ENCODE results near the gene LCP2. TPM values are rescaled to one million over a fixed set of nuclear protein-coding genes. Genes with fewer than 3 reads are reported as not detected.

Gene LCP2
- total and polyA plus RNA-seq, 2 donors from 2014 or later = 4.6 to 48.8 TPM

Other genes starting within 250 kb of the LCP2 start
- gene FOXI1, start 191.9 kb downstream of the LCP2 start, total RNA-seq = 5.1 TPM
- gene FOXI1, start 191.9 kb downstream of the LCP2 start, polyA plus RNA-seq (ENCODE audit: insufficient read depth, low read depth, low replicate concordance) = 48.5 TPM
- gene C5orf58, start 64.8 kb downstream of the LCP2 start, total RNA-seq = not detected
- gene C5orf58, start 64.8 kb downstream of the LCP2 start, polyA plus RNA-seq (ENCODE audit: insufficient read depth, low read depth, low replicate concordance) = not detected
- 4.5 TPM for gene KCNMB1, start 91.6 kb upstream of the LCP2 start, total RNA-seq
- gene KCNMB1, start 91.6 kb upstream of the LCP2 start, polyA plus RNA-seq (ENCODE audit: insufficient read depth, low read depth, low replicate concordance) = 2.1 TPM
- gene KCNIP1, start 206.2 kb upstream of the LCP2 start, total RNA-seq = 1.8 TPM
- 3.1 TPM for gene KCNIP1, start 206.2 kb upstream of the LCP2 start, polyA plus RNA-seq (ENCODE audit: insufficient read depth, low read depth, low replicate concordance)

Data from kidney (tissue), 2 donors.